Stimulated activated CD4-positive, alpha-beta T cell treated with anti-CD3 and anti-CD28 coated beads, Interleukin-4, amount 100 ng/mL, for 1 hour (primary cell): ENCODE data around the gene SCFD2.
"Not testable (repeated sequence)": the region's sequence is repeated elsewhere in the genome, so short reads cannot be mapped to it uniquely, and the experiment has no call there.

Source experiments
- DNase-seq: peaks from one replicate; pipeline ENCODE4 v3.0.0-alpha.2; 2020

The SCFD2 gene

GRCh38 chr4:53043055-53043454 lies 322.8 kb downstream of the SCFD2 start:
- no peak for DNase-seq

DNA sequence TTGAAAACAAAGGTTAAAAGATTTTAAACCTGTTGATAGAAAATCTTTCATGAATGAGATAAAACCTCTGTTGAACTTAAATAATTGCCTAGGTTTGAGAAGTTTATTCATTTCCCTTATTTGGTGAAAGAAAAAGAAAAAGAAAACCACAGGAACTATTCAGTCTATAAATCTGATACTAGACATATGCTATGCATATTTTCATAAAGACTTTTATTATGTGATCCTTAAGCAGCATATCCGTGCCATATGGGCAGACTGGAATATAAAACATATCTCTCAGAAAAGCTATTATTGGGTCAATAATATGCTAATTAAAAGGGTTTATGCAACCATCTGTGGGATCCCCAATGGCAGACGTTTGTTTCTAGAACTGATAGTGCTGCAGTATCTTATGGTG lies 325.0 kb downstream of the SCFD2 start:
- DNase-seq = no peak

GRCh38 chr4:53040459-53040815 lies 325.4 kb downstream of the SCFD2 start:
- DNase-seq = no peak

DNA sequence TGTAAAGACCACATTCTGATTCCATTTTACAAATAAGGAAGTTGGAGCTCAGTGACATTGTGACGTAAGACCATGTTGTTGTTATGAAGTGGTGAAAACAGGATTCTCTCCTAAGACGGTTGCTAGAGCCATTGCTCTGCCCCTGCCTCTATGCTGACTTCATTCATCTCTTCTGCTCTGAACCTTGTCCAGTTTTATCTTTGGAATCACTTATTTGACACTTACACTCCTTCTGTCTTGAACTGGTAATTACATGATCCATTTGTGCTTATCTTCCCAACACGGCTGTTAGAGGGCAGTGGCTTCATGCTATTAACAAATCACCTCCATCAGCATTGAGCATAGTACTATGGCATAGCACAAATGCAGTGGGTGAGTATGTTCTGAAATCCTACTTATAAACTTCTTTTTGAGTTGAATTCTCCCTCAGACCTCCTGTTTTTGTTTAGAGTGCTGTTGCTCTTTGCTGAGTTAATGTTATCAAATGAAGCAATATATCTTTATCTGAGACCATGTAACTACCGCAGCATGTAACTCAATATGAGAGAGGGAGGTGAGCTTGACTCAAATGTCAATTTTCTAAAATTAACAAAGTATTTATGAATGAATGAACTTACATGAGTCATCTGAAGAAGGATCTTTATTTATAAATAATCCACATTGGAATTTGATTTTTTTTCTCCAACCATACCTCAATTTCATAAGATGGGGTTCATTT lies 326.0 kb downstream of the SCFD2 start:
- no peak for DNase-seq

- DNase-seq = no peak
Measured at GRCh38 chr4:53037892-53038291, 328.0 kb downstream of the SCFD2 start.

DNA sequence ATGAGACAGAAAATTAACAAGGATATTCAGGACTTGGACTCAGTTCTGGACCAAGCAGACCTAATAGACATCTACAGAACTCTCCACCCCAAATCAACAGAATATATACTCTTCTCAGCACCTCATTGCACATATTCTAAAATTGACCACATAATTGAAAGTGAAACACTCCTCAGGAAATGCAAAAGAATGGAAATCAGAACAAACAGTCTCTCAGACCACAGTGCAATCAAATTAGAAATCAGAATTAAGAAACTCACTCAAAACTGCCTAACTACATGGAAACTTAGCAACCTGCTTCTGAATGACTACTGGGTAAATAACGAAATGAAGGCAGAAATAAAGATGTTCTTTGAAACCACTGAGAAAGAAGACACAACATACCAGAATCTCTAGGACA lies 333.0 kb downstream of the SCFD2 start:
- not testable (repeated sequence) for DNase-seq

GRCh38 chr4:53026233-53026632 lies 339.6 kb downstream of the SCFD2 start:
- DNase-seq = no peak

GRCh38 chr4:53023677-53024299 lies 342.1 kb downstream of the SCFD2 start:
- no peak for DNase-seq

- DNase-seq = no peak
Measured at GRCh38 chr4:53022513-53023100, 343.3 kb downstream of the SCFD2 start.

DNA sequence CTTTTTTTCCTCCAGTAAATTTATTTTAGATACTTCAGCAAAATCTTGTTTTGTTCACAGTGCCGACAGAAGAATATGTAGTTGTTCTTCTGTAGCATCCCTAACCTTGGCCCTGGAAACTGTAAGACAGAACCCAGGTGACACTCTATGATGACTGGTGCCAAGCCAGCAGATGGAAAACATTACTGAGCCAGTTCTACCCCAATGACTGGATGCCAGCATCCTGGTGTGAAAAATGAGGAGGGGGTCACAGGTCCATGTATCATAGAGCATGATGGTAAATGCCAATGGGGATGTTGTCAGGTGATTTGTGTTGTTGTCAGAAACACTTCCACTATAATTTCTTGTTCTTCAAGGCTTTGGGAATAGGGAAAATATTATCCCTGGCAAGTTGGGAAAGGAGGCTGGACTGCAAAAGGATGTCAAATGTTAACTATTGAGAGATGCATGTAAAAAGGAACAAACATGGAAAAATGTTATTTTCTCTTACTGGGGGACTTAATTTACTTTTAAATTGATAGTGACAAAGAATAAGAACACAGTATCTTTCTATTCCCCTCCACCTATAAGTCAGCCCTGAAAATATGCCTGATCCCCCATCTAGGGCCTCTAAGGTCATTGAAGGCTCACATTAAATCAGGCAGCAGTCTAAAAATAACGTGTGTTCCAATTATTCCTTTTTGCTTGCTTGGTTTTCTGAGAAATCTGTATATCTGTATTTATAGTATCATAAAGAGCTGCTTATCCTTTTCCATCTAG lies 343.9 kb downstream of the SCFD2 start:
- no peak for DNase-seq

- DNase-seq = no peak
Measured at GRCh38 chr4:53019485-53020382, 346.1 kb downstream of the SCFD2 start.

GRCh38 chr4:53018471-53018870 lies 347.4 kb downstream of the SCFD2 start:
- no peak for DNase-seq

- no peak for DNase-seq
Measured at GRCh38 chr4:53016099-53016820, 349.6 kb downstream of the SCFD2 start.

DNA sequence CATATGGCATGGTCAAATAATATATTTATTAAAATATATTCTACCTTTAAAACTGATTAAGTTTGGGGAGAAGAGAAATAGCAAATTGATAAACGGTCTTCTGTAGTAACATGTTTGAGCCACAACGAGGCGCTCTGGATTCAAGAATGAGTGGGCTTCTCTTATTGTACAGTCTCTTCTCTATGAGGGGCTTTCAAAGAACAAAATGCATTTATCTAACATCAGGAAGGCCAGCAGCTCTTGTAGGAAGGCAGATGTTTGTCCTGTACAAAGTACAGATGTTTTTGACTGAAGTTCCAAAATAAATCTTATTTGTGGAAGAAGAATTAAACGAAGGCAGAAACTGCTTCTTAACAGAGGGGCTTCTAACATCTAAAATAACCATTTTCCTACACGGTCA lies 350.2 kb downstream of the SCFD2 start:
- DNase-seq = peak; percentile 4

GRCh38 chr4:53014881-53015280 lies 351.0 kb downstream of the SCFD2 start:
- DNase-seq = no peak

DNA sequence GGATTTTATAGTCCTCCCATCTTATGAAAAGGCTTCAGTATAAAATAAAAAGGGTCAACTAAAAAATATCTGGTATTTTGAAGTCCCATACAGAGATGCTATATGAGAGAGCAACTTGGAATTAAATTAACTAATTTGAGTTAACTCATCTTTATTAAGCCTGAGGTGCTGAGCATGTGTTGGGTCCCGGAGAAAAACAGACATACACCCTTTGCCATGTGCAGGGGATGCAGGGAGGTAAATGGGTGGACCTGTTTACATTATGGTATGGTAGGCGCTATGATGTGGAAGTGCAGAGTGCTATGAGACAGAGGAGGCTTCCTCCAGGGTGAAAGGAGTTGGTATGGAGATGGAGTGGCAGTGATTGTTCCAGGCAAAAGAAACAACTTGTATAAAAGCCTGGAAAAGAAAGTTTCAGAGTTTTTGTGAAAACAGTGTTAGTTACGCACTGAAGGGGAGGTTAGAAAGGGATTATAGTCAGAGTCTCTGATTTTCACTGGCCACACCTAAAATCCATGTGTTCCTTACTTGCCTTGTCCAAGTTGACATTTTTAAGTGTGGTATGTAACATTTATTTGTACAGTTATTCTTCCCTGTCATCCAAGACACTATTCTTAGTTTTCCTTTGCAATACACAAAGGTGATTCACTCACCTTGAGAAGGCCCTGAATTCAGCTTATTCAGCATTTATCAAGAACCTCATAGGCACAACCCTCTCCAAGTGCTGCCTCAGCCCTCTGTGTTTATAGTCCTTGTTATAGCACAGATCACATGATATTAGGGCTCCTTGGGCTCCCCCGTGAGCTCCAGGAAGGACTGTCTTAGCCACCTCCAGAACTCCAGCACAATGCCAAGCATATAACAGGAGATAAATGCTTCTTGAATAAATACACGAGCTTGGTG lies 351.7 kb downstream of the SCFD2 start:
- DNase-seq = no peak

DNA sequence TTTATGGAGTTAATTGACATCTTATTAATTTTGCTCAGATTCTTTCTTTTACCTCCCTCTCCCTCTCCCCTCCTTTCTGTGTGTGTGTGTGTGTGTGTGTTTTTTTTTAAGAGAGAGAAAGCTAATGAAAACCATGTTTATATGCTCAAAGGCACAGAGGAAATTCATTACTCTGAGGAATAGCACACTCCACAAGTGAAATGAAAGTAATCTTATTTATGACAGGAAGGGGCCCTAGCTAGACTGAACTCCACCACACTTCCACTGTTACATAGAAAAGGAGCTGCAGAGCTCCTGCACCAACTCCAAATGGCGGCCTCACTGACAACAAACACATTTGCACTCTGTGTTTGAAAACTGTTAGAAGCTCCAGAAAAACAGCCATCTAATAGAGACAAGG lies 353.1 kb downstream of the SCFD2 start:
- DNase-seq = no peak

DNA sequence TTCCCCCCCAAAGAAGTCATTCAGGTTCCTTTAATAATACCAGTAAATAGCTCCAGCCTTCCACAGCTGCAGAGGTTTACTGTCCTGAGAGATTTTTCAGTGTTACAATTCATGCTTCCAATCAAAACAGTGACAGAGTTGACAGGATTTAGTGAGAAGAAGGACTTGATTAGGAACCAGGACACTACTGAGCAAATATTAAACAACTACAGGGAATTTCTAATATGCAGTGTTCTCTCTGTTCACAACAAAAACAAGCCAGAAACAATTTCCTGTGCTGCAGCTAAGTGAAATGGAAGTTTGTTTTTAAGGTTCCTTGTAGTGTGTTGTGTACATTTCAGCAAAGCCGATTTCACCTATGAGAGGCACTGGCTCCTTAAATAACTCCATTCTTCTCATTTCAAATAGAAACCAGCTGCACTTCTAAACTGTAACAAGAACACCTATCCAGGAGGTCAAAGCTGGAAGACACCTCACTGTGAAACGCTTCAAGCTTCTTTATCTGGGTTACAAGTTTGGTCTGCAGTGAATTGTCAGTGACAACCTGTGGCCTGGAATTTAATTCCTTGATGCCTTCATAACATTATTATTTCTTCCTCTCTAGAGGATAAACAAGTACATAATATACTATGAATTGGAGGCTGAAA lies 354.5 kb downstream of the SCFD2 start:
- DNase-seq = no peak

DNA sequence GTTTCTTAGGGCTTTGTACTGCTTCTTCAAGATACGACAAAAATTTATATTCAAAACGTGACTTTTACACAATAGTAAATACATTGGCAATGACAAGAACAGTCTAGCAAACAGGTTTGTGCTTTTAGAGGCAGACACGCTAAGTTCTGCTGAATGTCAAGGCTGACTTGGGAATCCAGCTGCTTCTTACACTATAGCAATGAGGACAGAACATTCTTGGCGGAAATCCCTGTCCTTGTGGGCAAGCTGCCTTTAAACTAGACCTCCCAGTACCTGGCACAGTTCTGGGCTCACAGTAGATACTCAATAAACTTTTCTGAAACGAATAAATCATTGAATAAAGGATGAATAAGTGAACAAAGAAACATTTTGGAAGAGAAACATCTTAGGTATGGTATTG lies 355.5 kb downstream of the SCFD2 start:
- no peak for DNase-seq

GRCh38 chr4:53009824-53010223 lies 356.0 kb downstream of the SCFD2 start:
- DNase-seq = no peak
